Measurements from ENCODE around the gene CYTH3.

CYTH3 gene

GRCh38 chr7:6142871-6143380 is 129.5 kb downstream of the CYTH3 start:
- no peak for DNase-seq

GRCh38 chr7:6139189-6139996 is 133.0 kb downstream of the CYTH3 start:
- DNase-seq, result no peak

GRCh38 chr7:6136475-6136874 is 135.9 kb downstream of the CYTH3 start:
- no peak for DNase-seq

GRCh38 chr7:6133249-6133648 is 139.2 kb downstream of the CYTH3 start:
- DNase-seq, result no peak

- no peak for DNase-seq
These were observed 142.3 kb downstream of the CYTH3 start for GRCh38 chr7:6130007-6130587.

GRCh38 chr7:6128205-6128604 is 144.2 kb downstream of the CYTH3 start:
- DNase-seq, result no peak

GRCh38 chr7:6127110-6127490 is 145.3 kb downstream of the CYTH3 start:
- DNase-seq, result no peak

GRCh38 chr7:6123843-6124242 is 148.6 kb downstream of the CYTH3 start:
- DNase-seq, result no peak

GRCh38 chr7:6121141-6121540 is 151.3 kb downstream of the CYTH3 start:
- DNase-seq, result no peak

- DNase-seq, result no peak
These were observed 154.9 kb downstream of the CYTH3 start for GRCh38 chr7:6117533-6117932.

GRCh38 chr7:6116211-6116610 is 156.2 kb downstream of the CYTH3 start:
- no peak for DNase-seq
